Spleen (tissue), 11 donors: ENCODE data around the gene POLR2B. TPM values are rescaled to one million over a fixed set of nuclear protein-coding genes. Genes with fewer than 3 reads are reported as not detected.

Experiments
- DNase-seq: peaks from one replicate; pipeline ENCODE4 v3.0.0-alpha.2; 2020
- H3K27ac ChIP-seq, 8 donors: fragments of 200-600 bp; sonication (generic) in 7 of 8; 1 replicate in 4 of 8; 2 replicates in 4 of 8; pipeline versions ENCODE4 v1.5.0 to v1.8.0; 2016 to 2021; ENCODE audit warnings: inconsistent platforms in 4 of 8, mild to moderate bottlenecking in 4 of 8, moderate library complexity in 1 of 8
- H3K27me3 ChIP-seq, 7 donors: fragments of 200-600 bp; sonication (generic) in 6 of 7; replicated peaks in 1 of 7; 1 replicate in 4 of 7; 2 replicates in 3 of 7; pipeline versions ENCODE4 v1.5.0 to v1.8.0; 2016 to 2021; ENCODE audit warnings: inconsistent platforms in 3 of 7, mild to moderate bottlenecking in 1 of 7
- H3K36me3 ChIP-seq, 6 donors: fragments of 200-600 bp; sonication (generic) in 5 of 6; 1 replicate in 4 of 6; 2 replicates in 2 of 6; pipeline versions ENCODE4 v1.5.0 to v1.8.0; 2016 to 2021; ENCODE audit warnings: inconsistent platforms in 2 of 6
- H3K4me1 ChIP-seq, 6 donors: fragments of 200-600 bp; sonication (generic) in 5 of 6; 1 replicate in 3 of 6; 2 replicates in 3 of 6; pipeline versions ENCODE4 v1.5.0 to v1.8.0; 2016 to 2021; ENCODE audit warnings: inconsistent platforms in 3 of 6
- H3K4me3 ChIP-seq, 8 donors: fragments of 200-600 bp; sonication (generic) in 7 of 8; 1 replicate in 4 of 8; 2 replicates in 4 of 8; pipeline versions ENCODE4 v1.5.0 to v1.8.0; 2016 to 2021; ENCODE audit warnings: inconsistent platforms in 4 of 8, mild to moderate bottlenecking in 4 of 8, moderate library complexity in 2 of 8
- H3K9me3 ChIP-seq, 8 donors: fragments of 200-600 bp; sonication (generic) in 7 of 8; 1 replicate in 4 of 8; 2 replicates in 4 of 8; pipeline versions ENCODE4 v1.5.0 to v1.8.0; 2016 to 2021; ENCODE audit warnings: inconsistent platforms in 4 of 8
- POLR2A ChIP-seq, 3 donors: fragments of 450-650 bp; IDR thresholded peaks; one replicate each; pipeline ENCODE4 v1.5.1; 2017; ENCODE audit warnings: antibody characterized with exemption in 3 of 3, mild to moderate bottlenecking in 1 of 3
- POLR2AphosphoS5 ChIP-seq, 3 donors: sonication (generic); formaldehyde crosslinking; IDR thresholded peaks; one replicate each; pipeline ENCODE4 v1.5.1; 2017; ENCODE audit warnings: antibody characterized with exemption in 3 of 3
- WGBS, 5 donors: extraction: QIAGEN DNeasy Blood & Tissue Kit in 3 of 5; methylation state at CpG; one replicate each; pipeline versions ENCODE4 v1.1.5 to v1.1.7; 2013 to 2018; 5-methylcytosine and 5-hydroxymethylcytosine counted together
- intact Hi-C: fragments of 100-400 bp; cut with DNase I; formaldehyde crosslinking; loops from one replicate; pipeline ENCODE4 v1.15.0; 2023; ENCODE audit warnings: low total_unique reads
- polyA plus RNA-seq, 3 donors: library from polyadenylated mRNA; stranded (reverse); fragments of 200-250 nt; gene quantifications; one replicate each; pipeline ENCODE4 v1.2.1, GENCODE V29; 2013
- total RNA-seq, 7 donors: library from RNA; depleted of rRNA in 3 of 7; stranded (reverse); fragments of >200 nt in 3 of 7; fragmentation: NEBNext Ultra II Directional in 4 of 7; extraction: Animal tissue kit (Norgen Biotek cat#: 25700) in 4 of 7; gene quantifications; one replicate each; pipeline versions ENCODE4 v1.1.0 to v1.2.1, GENCODE V29; 2016 to 2021
- TF ChIP-seq, protein P1 (sequence below), 11 experiments: fragments of 200-600 bp in 7 of 11; fragments of 450-650 bp in 4 of 11; sonication (generic) in 4 of 11; IDR thresholded peaks in 8 of 11; conservative IDR thresholded peaks in 3 of 11; 1 replicate in 7 of 11; 2 replicates in 4 of 11; pipeline versions ENCODE4 v1.4.0 to v1.8.0; 2016 to 2021; ENCODE audit warnings: antibody characterized with exemption in 11 of 11, inconsistent platforms in 4 of 11, mild to moderate bottlenecking in 1 of 11
- donor health status: healthy with polysubstance abuse.
- donor health status: DM: no; HTN: no; CAD: no; lungs with moderate emphysema.
- donor health status: DM: no; HTN: no; CAD: no.
- donor health status: Bipolar disorder and iron deficiency.
- donor health status: healthy.
- donor health status: DM: no; HTN: no; CAD: no.
- donor health status: DM: yes; HTN: yes; CAD: no.

POLR2B gene
- total and polyA plus RNA-seq, 10 donors: 27.4 to 119 (median 94.4) TPM

DNA sequence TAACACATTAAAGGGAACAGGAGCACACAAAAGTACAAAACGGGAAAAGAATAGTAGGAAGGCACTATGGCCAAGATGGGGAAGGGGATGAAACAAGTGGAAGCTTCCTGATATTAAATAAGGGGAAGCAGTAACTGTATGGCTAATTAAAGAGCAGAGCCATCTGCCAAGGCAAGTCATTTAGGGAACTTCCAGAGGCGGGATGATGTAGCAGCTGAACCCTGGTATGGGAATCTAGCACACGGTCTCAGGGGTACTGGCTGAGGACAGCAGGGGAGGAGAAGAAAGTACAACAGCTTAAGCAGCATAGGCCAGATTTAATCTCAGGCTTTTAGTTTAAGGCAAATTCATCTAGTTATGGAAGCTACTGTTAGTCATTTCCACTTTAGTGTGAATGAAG is 72.4 kb downstream of the POLR2B start:
- H3K27ac ChIP-seq: peak overlapping the region in 5 of 8 donors; percentile 16 to 61 (median 29)
- H3K4me3 ChIP-seq: no peak overlapping the region
- intact Hi-C loops: no loop called here
- H3K4me1 ChIP-seq: peaks cover 0 to 44% (median 15%) of the 10 kb centered on the region in 6 donors
- no peak for DNase-seq
- 27 to 46% (median 35%) methylated on average over 3 of the region's 3 CpGs for WGBS, 5 donors
- H3K36me3 ChIP-seq: no peaks in the 10 kb centered on the region
- H3K9me3 ChIP-seq: no peaks in the 10 kb centered on the region
- H3K27me3 ChIP-seq: no peaks in the 10 kb centered on the region
- TF ChIP-seq POLR2A (IDR thresholded peaks at IDR 0.05): no peak
- TF ChIP-seq POLR2AphosphoS5 (IDR thresholded peaks at IDR 0.05): no peak

DNA sequence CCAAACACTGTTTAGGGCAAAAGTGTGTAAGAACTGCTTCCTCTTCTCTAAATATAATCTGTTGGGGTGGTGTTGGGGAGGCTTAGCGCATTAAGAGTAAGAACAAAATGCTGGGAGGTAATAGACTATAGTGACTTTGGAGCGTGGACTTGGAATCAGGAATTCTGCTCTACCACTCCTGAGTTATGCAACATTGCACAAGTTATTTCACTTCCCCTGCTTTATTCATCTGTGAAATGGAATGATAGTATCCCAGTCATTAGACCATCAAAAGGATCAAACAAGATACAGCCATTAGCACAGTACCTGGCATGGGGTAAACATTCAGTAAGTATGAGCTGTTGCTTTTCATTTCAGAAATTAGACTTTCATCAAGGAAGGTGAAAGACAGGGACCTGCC is 72.8 kb downstream of the POLR2B start:
- intact Hi-C loops: no loop called here
- no peak overlapping the region for H3K4me3 ChIP-seq
- no peak for DNase-seq
- no peaks in the 10 kb centered on the region for H3K9me3 ChIP-seq
- no peaks in the 10 kb centered on the region for H3K27me3 ChIP-seq
- TF ChIP-seq POLR2AphosphoS5 (IDR thresholded peaks at IDR 0.05): no peak
- TF ChIP-seq POLR2A (IDR thresholded peaks at IDR 0.05): no peak
- TF ChIP-seq, protein P1, sequence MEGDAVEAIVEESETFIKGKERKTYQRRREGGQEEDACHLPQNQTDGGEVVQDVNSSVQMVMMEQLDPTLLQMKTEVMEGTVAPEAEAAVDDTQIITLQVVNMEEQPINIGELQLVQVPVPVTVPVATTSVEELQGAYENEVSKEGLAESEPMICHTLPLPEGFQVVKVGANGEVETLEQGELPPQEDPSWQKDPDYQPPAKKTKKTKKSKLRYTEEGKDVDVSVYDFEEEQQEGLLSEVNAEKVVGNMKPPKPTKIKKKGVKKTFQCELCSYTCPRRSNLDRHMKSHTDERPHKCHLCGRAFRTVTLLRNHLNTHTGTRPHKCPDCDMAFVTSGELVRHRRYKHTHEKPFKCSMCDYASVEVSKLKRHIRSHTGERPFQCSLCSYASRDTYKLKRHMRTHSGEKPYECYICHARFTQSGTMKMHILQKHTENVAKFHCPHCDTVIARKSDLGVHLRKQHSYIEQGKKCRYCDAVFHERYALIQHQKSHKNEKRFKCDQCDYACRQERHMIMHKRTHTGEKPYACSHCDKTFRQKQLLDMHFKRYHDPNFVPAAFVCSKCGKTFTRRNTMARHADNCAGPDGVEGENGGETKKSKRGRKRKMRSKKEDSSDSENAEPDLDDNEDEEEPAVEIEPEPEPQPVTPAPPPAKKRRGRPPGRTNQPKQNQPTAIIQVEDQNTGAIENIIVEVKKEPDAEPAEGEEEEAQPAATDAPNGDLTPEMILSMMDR (IDR thresholded peaks at IDR 0.05 in 8 of 11, conservative IDR thresholded peaks at IDR 0.05 in 3 of 11): no peak
- 84 to 96% (median 88%) methylated on average over 2 of the region's 2 CpGs for WGBS, 5 donors
- H3K4me1 ChIP-seq: peaks cover 0 to 44% (median 17%) of the 10 kb centered on the region in 6 donors
- H3K36me3 ChIP-seq: no peaks in the 10 kb centered on the region
- peak overlapping the region in 5 of 8 donors; percentile 16 to 61 (median 29) for H3K27ac ChIP-seq

DNA sequence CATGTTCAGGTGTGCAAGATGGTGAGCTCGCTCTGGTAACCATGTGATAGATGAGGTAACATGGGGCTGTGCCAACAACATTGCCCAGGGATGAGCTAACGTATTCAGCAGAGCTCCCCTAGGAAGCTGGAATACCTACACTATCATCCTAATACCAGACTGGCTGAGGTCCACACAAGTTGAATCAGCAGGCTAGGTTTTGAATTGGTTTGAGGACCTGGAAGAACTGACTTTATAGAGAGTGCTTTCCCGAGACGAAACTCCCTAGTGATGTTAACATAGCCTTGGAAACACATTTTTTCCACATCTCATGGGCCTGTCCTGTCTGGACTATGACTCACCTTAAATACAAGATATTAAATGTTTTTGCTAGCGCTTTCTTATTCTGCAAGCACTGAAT is 74.8 kb downstream of the POLR2B start:
- intact Hi-C loops: no loop called here
- no peaks in the 10 kb centered on the region for H3K27me3 ChIP-seq
- H3K27ac ChIP-seq: no peak overlapping the region
- H3K4me1 ChIP-seq: peaks cover 0 to 43% (median 20%) of the 10 kb centered on the region in 6 donors
- no peaks in the 10 kb centered on the region for H3K9me3 ChIP-seq
- no peak for DNase-seq
- TF ChIP-seq, protein P1 (IDR thresholded peaks at IDR 0.05 in 8 of 11, conservative IDR thresholded peaks at IDR 0.05 in 3 of 11): no peak
- TF ChIP-seq POLR2A (IDR thresholded peaks at IDR 0.05): no peak
- TF ChIP-seq POLR2AphosphoS5 (IDR thresholded peaks at IDR 0.05): no peak
- no peaks in the 10 kb centered on the region for H3K36me3 ChIP-seq
- H3K4me3 ChIP-seq: no peak overlapping the region
- WGBS, 5 donors: 51 to 94% (median 76%) methylated on average over 5 of the region's 5 CpGs

DNA sequence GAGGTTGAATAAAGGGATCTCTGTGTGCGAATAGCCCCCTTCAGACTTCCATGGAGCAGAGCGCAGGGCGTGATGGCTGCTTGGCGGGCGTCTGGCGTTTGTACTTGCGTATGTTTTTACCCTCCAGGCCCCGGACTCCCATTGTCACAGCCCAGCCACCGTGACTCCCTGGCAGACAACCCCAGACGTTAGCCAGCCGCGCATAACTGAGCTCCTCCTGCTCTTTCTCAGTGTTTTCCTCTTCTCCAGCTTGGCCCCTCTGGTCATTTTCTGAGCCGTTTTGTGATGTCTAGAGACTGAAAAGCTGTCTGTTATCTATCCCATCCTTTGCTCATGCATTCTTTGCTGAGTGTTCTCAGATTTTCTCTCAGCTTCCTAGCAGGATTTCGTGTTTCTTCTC is 77.2 kb downstream of the POLR2B start:
- no peak for DNase-seq
- H3K4me3 ChIP-seq: no peak overlapping the region

More for the DNA sequence above, 77.2 kb downstream of the POLR2B start:
- no peak for TF ChIP-seq POLR2A (IDR thresholded peaks at IDR 0.05)
- TF ChIP-seq, protein P1 (IDR thresholded peaks at IDR 0.05 in 8 of 11, conservative IDR thresholded peaks at IDR 0.05 in 3 of 11): no peak
- no peak for TF ChIP-seq POLR2AphosphoS5 (IDR thresholded peaks at IDR 0.05)
- Histone ChIP-seq H3K27me3 (no peaks in the 10 kb centered on the region), H3K4me1 (peaks cover 0 to 36% (median 17%) of the 10 kb centered on the region in 6 donors), H3K36me3 (peaks cover 0 to 8% (median 0%) of the 10 kb centered on the region in 6 donors), H3K9me3 (no peaks in the 10 kb centered on the region), H3K27ac (peak overlapping the region in 4 of 8 donors; percentile 5 to 37 (median 26))
- WGBS, 5 donors: 63 to 86% (median 81%) methylated on average over 14 of the region's 14 CpGs
- intact Hi-C loops: no loop called here
